Measurements from ENCODE around the gene TBC1D22A.

- TF ChIP-seq, protein P1, sequence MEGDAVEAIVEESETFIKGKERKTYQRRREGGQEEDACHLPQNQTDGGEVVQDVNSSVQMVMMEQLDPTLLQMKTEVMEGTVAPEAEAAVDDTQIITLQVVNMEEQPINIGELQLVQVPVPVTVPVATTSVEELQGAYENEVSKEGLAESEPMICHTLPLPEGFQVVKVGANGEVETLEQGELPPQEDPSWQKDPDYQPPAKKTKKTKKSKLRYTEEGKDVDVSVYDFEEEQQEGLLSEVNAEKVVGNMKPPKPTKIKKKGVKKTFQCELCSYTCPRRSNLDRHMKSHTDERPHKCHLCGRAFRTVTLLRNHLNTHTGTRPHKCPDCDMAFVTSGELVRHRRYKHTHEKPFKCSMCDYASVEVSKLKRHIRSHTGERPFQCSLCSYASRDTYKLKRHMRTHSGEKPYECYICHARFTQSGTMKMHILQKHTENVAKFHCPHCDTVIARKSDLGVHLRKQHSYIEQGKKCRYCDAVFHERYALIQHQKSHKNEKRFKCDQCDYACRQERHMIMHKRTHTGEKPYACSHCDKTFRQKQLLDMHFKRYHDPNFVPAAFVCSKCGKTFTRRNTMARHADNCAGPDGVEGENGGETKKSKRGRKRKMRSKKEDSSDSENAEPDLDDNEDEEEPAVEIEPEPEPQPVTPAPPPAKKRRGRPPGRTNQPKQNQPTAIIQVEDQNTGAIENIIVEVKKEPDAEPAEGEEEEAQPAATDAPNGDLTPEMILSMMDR (conservative IDR thresholded peaks at IDR 0.05; ENCODE audit: low read length) = no peak
- TF ChIP-seq EZH2phosphoT487 (IDR thresholded peaks at IDR 0.05; ENCODE audit: borderline replicate concordance, low read depth, low read length) = no peak
Measured at GRCh38 chr22:47059076-47059475, 296.6 kb downstream of the TBC1D22A start.

All from OCI-LY7 (cell line).